NCI-H128 (cell line): ENCODE results near the gene IGFBP4.

Experiments
- DNase-seq: peaks from one replicate; lab custom pipeline; 2025; ENCODE audit not compliant: unreplicated experiment; lab: John Stamatoyannopoulos, UW

Gene IGFBP4

GRCh38 chr17:40431231-40431602 is 12.0 kb upstream of the IGFBP4 start:
- no peak for DNase-seq

- no peak for DNase-seq
These were observed 10.3 kb upstream of the IGFBP4 start for GRCh38 chr17:40432864-40433528.

GRCh38 chr17:40433551-40434415 is 9.5 kb upstream of the IGFBP4 start:
- DNase-seq: no peak

GRCh38 chr17:40436636-40437035 is 6.6 kb upstream of the IGFBP4 start:
- DNase-seq: no peak

GRCh38 chr17:40437095-40437732 is 6.0 kb upstream of the IGFBP4 start:
- no peak for DNase-seq

GRCh38 chr17:40440166-40440565 is 3.1 kb upstream of the IGFBP4 start:
- no peak for DNase-seq

- DNase-seq: no peak
These were observed 656 bp upstream of the IGFBP4 start for GRCh38 chr17:40442392-40443195.

GRCh38 chr17:40443988-40444899 is 994 bp downstream of the IGFBP4 start:
- DNase-seq: no peak

GRCh38 chr17:40445751-40446468 is 2.7 kb downstream of the IGFBP4 start:
- DNase-seq: no peak

GRCh38 chr17:40447148-40447644 is 3.9 kb downstream of the IGFBP4 start:
- DNase-seq: no peak

GRCh38 chr17:40447806-40448205 is 4.6 kb downstream of the IGFBP4 start:
- DNase-seq: no peak

GRCh38 chr17:40448213-40448638 is 5.0 kb downstream of the IGFBP4 start:
- DNase-seq: no peak

GRCh38 chr17:40448639-40449261 is 5.5 kb downstream of the IGFBP4 start:
- DNase-seq: no peak

GRCh38 chr17:40450175-40450574 is 6.9 kb downstream of the IGFBP4 start:
- no peak for DNase-seq

GRCh38 chr17:40451420-40451819 is 8.2 kb downstream of the IGFBP4 start:
- no peak for DNase-seq

- DNase-seq: no peak
These were observed 9.1 kb downstream of the IGFBP4 start for GRCh38 chr17:40452216-40452787.

- DNase-seq: no peak
These were observed 9.7 kb downstream of the IGFBP4 start for GRCh38 chr17:40452921-40453378.

- no peak for DNase-seq
These were observed 10.8 kb downstream of the IGFBP4 start for GRCh38 chr17:40453881-40454612.
